T-helper 17 cell (primary cell): ENCODE data around the gene DHX38. TPM values are rescaled to one million over a fixed set of nuclear protein-coding genes. Genes with fewer than 3 reads are reported as not detected.
"Not testable (repeated sequence)": the region's sequence is repeated elsewhere in the genome, so short reads cannot be mapped to it uniquely, and the experiment has no call there.

Source experiments
- ATAC-seq: fragments of 150-1000 bp; cut with Tn5 transposase; 2 replicates; pipeline ENCODE4 v1.10.0; 2021; ENCODE audit warnings: mild to moderate bottlenecking, moderate library complexity
- DNase-seq, 3 donors: peaks; one replicate each; pipeline versions ENCODE4 v3.0.0 to v3.0.0-alpha.2; 2020 to 2021
- H3K9me3 ChIP-seq: one replicate; pipeline ENCODE4 v1.7.0; 2013; ENCODE audit warnings: low read length, mild to moderate bottlenecking; ENCODE audit not compliant: control insufficient read depth, poor library complexity, severe bottlenecking
- H3K27ac Mint-ChIP-seq: one replicate; pipeline ENCODE4 v1.8.0; 2022; ENCODE audit warnings: mild to moderate bottlenecking, moderate library complexity, mixed read lengths
- H3K27me3 Mint-ChIP-seq: one replicate; pipeline ENCODE4 v1.8.0; 2022; ENCODE audit warnings: mixed read lengths
- H3K36me3 Mint-ChIP-seq: one replicate; pipeline ENCODE4 v1.8.0; 2022; ENCODE audit warnings: low read depth, mixed read lengths
- H3K4me1 Mint-ChIP-seq: one replicate; pipeline ENCODE4 v1.8.0; 2022; ENCODE audit warnings: mild to moderate bottlenecking, mixed read lengths
- H3K4me3 Mint-ChIP-seq: one replicate; pipeline ENCODE4 v1.8.0; 2022; ENCODE audit warnings: mild to moderate bottlenecking, moderate library complexity, mixed read lengths
- total RNA-seq, 4 donors: library from RNA in 2 of 4; stranded (reverse) in 2 of 4; gene quantifications; one replicate each; pipeline ENCODE4 v1.2.3 and lab custom pipeline; 2022 to 2026

The DHX38 gene
- total RNA-seq, 2 donors from 2014 or later = 93.5 to 122 TPM

DNA sequence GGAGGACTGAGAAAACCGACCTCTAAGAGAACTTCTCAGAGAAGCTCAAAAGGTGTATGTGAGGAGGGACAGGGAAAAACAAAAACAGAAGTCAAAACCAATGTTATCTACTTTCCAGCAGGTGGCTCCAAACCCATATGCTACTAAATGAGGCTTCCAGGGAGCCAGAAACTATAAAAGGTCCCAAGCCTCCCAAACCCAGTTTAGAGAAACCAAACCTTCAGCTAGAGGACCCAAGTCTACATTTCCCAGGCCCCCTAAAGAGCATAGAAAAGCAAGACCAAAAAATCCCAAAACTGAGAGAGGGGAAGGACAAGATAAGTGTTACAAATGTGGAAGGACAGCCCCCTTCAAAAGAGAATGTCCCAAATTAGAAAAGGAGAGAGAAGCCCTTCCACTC lies 26.9 kb upstream of the DHX38 start:
- no peaks in the 10 kb centered on the region for H3K36me3 Mint-ChIP-seq
- no peak for DNase-seq

DNA sequence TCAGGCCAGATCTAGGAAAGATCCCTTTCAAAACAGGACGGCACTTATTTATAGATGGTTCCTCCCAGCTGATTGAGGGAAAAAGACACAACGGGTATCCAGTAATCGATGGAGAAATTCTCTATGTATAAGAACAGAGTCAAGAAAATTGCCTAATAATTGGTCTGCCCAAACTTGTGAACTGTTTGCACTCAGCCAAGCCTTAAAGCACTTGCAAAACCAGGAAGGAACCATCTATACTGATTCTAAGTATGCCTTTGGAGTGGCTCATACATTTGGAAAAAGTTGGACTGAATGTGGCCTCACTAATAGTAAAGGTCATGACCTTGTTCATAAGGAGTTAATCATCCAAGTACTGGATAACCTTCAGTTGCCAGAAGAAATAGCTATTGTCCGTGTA lies 24.7 kb upstream of the DHX38 start:
- no peak overlapping the region for H3K4me3 Mint-ChIP-seq
- H3K27me3 Mint-ChIP-seq = no peaks in the 10 kb centered on the region
- DNase-seq = no peak
- no peaks in the 10 kb centered on the region for H3K9me3 ChIP-seq
- peak overlapping the region; percentile 63 for H3K27ac Mint-ChIP-seq
- no peaks in the 10 kb centered on the region for H3K36me3 Mint-ChIP-seq
- peaks cover 7% of the 10 kb centered on the region for H3K4me1 Mint-ChIP-seq
- no peak for ATAC-seq

More for the DNA sequence above, 26.9 kb upstream of the DHX38 start:
- H3K9me3 ChIP-seq = no peaks in the 10 kb centered on the region
- H3K27me3 Mint-ChIP-seq = no peaks in the 10 kb centered on the region
- peaks cover 9% of the 10 kb centered on the region for H3K4me1 Mint-ChIP-seq
- ATAC-seq = peak; percentile 42
- H3K27ac Mint-ChIP-seq = no peak overlapping the region
- H3K4me3 Mint-ChIP-seq = no peak overlapping the region

DNA sequence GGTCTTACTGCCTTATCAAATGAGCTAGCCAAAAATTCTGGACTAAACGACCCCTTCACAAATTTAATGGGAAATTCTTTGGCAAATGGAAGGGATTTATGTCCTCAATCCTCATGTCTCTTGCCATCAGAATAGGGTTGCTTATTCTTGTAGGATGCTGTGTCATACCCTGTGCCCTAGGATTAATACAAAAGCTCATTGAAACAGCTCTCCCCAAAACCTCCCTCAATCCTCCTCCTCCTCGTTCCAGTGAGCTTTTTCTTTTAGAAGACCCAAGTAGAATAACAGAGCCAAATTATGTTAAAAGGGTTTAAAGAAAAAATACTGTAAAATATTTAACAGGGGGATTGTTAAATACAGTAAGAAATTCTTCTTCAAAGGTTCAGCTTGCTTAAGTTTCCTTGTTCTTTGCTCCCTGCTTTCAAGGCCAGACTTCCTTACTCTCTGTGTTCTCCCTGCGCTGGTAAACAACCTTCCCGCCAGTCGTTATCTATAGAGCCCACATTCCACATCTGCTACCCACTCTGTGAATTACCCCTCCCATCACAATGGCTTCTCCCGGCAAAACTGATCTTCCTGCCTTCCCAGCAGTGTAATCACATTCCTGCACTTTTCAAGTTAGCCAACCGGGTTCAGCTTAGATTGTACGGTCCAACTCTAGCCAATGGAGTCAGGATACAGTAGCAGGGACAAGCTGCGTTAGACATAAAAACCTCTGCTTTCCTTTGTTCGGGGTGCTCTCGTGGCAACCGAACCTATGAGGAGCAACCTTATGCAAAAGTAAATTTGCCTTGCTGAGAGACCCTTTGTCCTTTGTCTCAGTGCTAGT lies 20.9 kb upstream of the DHX38 start:
- Mint-ChIP-seq H3K4me3 (no peak overlapping the region), H3K4me1 (no peaks in the 10 kb centered on the region), H3K27ac (no peak overlapping the region), H3K27me3 (no peaks in the 10 kb centered on the region), H3K36me3 (no peaks in the 10 kb centered on the region)
- H3K9me3 ChIP-seq = no peaks in the 10 kb centered on the region
- DNase-seq = no peak
- no peak for ATAC-seq

DNA sequence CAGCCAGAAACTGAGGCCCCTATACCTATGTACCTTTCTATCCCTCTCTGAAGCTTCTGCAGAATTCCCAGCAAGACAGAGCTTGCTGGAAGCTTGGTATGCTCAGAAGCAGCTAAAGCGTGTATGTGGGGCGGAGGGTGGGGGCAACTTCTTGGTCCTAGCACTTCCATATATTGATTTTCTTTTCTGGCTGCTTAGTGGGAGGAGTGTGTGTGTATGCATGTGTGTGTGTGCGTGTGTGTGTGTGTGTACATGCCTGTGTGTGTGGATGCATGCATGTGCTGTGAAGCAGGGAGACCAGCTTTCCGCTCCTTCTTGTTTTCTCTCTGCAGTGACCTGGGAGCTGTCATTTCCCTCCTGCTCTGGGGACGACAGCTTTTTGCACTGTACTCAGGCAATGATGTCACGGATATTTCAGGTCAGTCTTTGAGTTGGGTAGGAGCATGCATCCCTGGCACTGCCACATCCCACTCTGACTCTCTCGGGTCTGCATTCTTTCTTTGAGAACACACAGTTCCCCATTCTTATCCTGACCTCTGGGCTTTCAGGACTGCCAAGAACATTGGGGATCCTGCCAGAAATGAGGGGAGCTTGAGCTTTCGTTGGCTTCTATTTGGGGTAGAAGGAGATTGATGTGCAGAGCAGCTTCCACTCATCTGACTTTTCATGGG lies 20.0 kb upstream of the DHX38 start:
- Mint-ChIP-seq H3K4me3 (no peak overlapping the region), H3K27me3 (no peaks in the 10 kb centered on the region), H3K36me3 (no peaks in the 10 kb centered on the region), H3K4me1 (no peaks in the 10 kb centered on the region), H3K27ac (no peak overlapping the region)
- ATAC-seq (no peak), DNase-seq (no peak)
- no peaks in the 10 kb centered on the region for H3K9me3 ChIP-seq

DNA sequence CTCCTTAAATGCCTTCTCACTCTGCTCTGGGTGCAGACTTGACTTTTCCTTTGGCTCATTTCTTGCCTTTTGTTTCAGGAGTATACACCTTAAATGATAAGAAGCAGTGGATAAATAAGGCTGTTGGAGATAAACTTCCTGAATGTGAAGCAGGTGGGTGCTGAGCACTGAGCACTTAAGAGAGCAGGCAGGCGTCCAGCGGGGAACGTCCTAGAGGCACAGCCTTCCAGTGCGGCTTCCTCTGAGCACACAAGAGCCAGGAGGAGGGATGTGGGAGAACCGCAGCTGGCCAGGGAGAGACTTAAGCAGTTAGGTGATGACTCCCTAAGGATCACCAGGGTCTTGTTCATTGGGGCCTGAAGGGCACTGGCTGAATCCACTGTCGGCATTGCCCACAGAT lies 18.6 kb upstream of the DHX38 start:
- ATAC-seq, H3K27me3 Mint-ChIP-seq, DNase-seq, H3K4me1 Mint-ChIP-seq, H3K9me3 ChIP-seq, H3K4me3 Mint-ChIP-seq, H3K36me3 Mint-ChIP-seq, H3K27ac Mint-ChIP-seq: not testable (repeated sequence)

DNA sequence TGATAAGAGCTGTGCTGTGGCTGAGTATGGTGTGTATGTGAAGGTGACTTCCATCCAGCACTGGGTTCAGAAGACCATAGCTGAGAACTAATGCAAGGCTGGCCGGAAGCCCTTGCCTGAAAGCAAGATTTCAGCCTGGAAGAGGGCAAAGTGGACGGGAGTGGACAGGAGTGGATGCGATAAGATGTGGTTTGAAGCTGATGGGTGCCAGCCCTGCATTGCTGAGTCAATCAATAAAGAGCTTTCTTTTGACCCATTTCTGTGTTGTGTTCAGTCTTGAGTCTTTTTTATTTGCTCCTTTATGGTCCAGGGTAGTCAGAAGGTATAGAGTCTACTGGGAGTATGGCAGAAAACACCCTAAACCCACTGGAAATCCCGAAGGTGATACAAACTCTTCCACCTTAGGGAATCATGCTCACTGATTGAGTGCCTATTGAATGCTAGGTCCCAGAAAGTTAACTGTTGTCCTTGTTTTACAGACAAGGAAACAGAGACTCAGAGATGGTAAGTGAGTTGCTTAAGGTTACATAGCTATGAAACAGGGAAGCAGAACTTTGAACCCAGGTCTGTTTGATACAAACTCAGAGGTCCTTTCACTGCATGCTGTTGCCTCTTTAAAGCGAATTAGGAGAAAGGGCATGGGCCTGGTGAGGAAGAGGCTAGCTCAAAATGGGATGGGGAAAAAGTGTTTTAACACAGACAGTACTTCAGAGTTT lies 16.5 kb upstream of the DHX38 start:
- H3K36me3 Mint-ChIP-seq, DNase-seq, H3K27me3 Mint-ChIP-seq, H3K4me1 Mint-ChIP-seq, H3K27ac Mint-ChIP-seq, H3K4me3 Mint-ChIP-seq, H3K9me3 ChIP-seq, ATAC-seq: not testable (repeated sequence)

DNA sequence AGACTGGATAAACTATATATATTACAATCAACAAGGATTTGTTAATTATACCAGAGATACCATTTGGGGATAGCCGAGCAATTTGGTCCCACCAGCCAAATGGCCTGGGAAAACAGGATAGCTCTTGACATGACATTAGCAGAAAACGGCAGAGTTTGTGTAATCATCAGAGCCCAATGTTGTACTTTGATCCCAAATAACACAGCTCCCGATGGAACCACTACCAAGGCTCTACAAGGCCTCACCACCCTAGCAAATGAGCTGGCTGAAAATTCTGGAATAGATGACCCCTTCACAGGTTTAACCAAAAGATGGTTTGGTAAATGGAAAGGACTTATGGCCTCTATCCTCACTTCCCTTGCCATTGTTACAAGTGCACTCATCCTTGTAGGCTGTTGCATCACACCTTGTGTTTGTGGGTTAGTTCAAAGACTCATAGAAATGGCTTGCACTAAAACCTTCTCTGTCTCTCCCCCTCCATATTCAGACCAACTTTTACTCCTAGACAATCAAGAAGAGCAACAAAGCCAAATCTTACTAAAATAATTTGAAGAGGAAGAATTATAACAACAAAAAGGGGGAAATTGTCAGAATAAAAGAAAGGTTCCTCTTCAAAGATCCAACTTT lies 9.8 kb upstream of the DHX38 start:
- H3K9me3 ChIP-seq = no peaks in the 10 kb centered on the region
- no peak overlapping the region for H3K4me3 Mint-ChIP-seq
- H3K27ac Mint-ChIP-seq = no peak overlapping the region
- H3K27me3 Mint-ChIP-seq = no peaks in the 10 kb centered on the region
- ATAC-seq (no peak), DNase-seq (no peak)
- peaks cover 4% of the 10 kb centered on the region for H3K36me3 Mint-ChIP-seq
- H3K4me1 Mint-ChIP-seq = peaks cover 2% of the 10 kb centered on the region

DNA sequence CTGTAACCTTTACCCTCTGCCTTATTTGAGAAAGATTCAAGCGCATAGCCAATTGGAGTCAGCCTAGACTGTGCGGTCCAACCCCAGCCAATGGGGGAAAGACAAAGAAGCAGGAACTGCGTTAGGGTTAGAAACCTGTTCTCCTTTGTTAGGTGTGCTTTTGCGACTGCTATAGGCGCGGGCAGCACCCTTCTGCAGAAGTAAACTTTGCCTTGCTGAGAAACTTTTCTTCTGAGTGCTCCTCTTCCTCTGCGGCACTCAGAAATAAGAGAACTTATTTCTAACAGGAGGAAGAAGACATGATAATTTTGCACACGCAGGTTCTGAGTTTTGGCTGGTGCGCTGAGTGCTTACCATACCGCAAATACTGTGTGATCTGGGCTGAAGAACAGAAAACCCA lies 9.2 kb upstream of the DHX38 start:
- no peaks in the 10 kb centered on the region for H3K9me3 ChIP-seq
- DNase-seq (no peak), ATAC-seq (no peak)
- peaks cover 6% of the 10 kb centered on the region for H3K4me1 Mint-ChIP-seq
- no peak overlapping the region for H3K4me3 Mint-ChIP-seq
- H3K27ac Mint-ChIP-seq = no peak overlapping the region
- peaks cover 4% of the 10 kb centered on the region for H3K36me3 Mint-ChIP-seq
- H3K27me3 Mint-ChIP-seq = no peaks in the 10 kb centered on the region

DNA sequence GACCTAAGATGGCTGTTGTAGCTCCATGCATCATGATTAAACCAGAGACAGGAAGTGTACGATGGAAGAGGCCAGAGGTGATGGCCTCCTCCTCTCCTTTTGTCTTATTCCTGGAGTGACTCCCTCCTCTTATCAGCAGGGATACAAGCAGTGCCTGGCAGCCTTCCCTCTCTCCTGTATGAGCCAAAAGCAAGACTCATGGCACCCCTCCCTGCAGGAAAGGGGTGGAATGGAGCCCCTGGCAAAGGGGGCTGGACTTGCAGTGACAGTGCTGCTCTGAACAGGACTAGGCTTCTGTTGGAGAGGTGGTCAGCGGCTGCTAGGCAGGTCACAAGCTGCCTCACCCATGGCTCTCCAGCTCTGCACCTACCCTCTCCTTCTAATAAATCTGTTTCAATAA lies 8.6 kb upstream of the DHX38 start:
- H3K9me3 ChIP-seq = no peaks in the 10 kb centered on the region
- H3K27ac Mint-ChIP-seq = no peak overlapping the region
- peaks cover 4% of the 10 kb centered on the region for H3K36me3 Mint-ChIP-seq
- H3K4me3 Mint-ChIP-seq = no peak overlapping the region
- no peak for ATAC-seq
- H3K4me1 Mint-ChIP-seq = peaks cover 6% of the 10 kb centered on the region
- H3K27me3 Mint-ChIP-seq = no peaks in the 10 kb centered on the region
- DNase-seq = no peak

DNA sequence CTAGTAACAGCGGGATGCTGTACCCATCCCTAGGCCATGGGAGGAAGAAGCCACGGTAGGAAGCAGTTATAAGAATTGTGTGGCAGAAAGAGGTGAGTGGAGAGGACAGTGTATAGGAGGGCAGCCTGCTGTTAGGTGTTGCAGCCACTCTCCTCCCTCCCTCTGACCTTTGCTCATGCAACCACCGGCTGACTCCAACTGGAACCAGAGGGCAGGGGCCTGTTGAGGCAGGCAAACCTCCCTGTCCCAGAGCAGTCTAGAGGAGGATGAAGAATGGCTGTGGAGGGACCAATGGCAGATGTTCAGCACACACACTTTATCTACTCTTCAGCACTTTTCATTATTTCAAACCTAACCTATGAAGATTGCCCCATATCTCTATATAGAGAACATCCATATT lies 2.4 kb upstream of the DHX38 start:
- Mint-ChIP-seq H3K36me3 (peaks cover 2% of the 10 kb centered on the region), H3K27me3 (no peaks in the 10 kb centered on the region), H3K4me1 (peaks cover 44% of the 10 kb centered on the region), H3K4me3 (no peak overlapping the region), H3K27ac (peak overlapping the region; percentile 86)
- DNase-seq (no peak), ATAC-seq (no peak)
- no peaks in the 10 kb centered on the region for H3K9me3 ChIP-seq

DNA sequence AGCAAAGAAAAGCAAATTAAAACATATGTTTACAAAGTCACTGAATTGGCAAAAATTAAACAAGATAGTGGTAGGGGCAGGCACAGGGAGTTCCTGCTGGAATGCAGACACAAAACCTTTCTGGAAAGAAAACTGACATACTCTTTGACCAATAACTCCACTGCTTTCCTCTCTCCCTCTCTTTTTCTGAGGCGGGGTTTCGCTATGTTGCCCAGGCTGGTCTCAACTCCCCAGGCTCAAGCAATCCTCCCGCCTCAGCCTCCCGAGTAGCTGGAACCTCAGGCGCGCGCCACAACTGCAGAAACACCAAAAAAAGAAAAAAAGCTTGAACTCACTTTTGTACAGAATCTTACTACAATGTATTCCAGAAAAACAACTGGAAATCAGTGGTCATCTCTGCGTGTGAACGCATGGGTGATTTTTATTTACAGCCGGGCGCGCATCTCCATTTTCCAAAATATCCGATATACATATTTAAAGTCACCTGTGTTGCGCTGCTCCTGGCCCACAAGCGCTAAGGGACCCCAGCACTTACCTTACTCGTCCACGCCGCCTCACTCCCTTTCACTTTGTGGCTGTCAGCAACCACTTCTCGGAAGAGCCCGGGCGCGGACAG lies 707 bp upstream of the DHX38 start:
- Mint-ChIP-seq H3K27ac (peak overlapping the region; percentile 99), H3K4me3 (peak overlapping the region; percentile 98), H3K27me3 (no peaks in the 10 kb centered on the region), H3K4me1 (peaks cover 55% of the 10 kb centered on the region), H3K36me3 (peaks cover 12% of the 10 kb centered on the region)
- ATAC-seq = peak; percentile 31
- no peak for DNase-seq
- no peaks in the 10 kb centered on the region for H3K9me3 ChIP-seq

DNA sequence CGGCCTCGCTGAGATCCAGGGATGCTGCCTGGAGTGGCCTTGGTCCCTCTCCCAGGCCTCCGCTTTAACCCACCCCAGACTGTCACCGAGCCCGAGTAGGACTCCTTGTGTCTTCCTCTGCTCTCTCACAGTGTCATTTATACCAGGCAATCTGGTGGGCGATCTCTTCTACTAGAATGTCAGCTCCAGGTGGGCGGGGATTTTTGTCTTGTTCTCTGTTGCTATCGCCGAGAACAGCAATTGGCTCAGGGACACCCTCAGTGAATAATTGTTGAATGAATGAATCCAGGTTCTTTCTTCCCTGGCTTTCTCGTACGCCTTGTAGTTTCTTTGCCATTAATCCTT lies 591 bp downstream of the DHX38 start:
- Mint-ChIP-seq H3K4me1 (peaks cover 49% of the 10 kb centered on the region), H3K27me3 (no peaks in the 10 kb centered on the region), H3K27ac (peak overlapping the region; percentile 99), H3K4me3 (peak overlapping the region; percentile 98), H3K36me3 (peaks cover 12% of the 10 kb centered on the region)
- no peak for DNase-seq
- no peak for ATAC-seq
- H3K9me3 ChIP-seq = no peaks in the 10 kb centered on the region

DNA sequence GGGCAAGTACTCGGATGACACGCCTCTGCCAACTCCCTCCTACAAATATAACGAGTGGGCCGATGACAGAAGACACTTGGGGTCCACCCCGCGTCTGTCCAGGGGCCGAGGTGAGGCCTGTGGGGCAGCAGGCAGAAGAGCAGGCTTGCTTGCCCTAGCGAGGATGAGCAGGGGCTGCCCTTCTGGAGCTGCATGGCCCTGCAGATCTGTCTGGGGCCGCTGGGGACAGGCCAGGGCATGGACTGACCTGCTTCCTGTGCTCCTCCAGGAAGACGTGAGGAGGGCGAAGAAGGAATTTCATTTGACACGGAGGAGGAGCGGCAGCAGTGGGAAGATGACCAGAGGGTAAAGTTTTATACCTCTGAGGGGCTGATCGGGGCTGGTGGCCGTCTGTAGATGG lies 5.3 kb downstream of the DHX38 start:
- no peaks in the 10 kb centered on the region for H3K27me3 Mint-ChIP-seq
- no peak overlapping the region for H3K4me3 Mint-ChIP-seq
- no peak for DNase-seq
- H3K36me3 Mint-ChIP-seq = peaks cover 21% of the 10 kb centered on the region
- no peak for ATAC-seq
- H3K9me3 ChIP-seq = no peaks in the 10 kb centered on the region
- peaks cover 28% of the 10 kb centered on the region for H3K4me1 Mint-ChIP-seq
- peak overlapping the region; percentile 29 for H3K27ac Mint-ChIP-seq
